Measurements from ENCODE around the gene THSD4.

THSD4 gene

GRCh38 chr15:71512682-71513006 lies 397.4 kb downstream of the THSD4 start:
- TF ChIP-seq CTCF (IDR thresholded peaks at IDR 0.05): no peak

- no peak for TF ChIP-seq CTCF (IDR thresholded peaks at IDR 0.05)
These were observed 400.3 kb downstream of the THSD4 start for GRCh38 chr15:71515375-71516186.

GRCh38 chr15:71517751-71518150 lies 402.5 kb downstream of the THSD4 start:
- TF ChIP-seq CTCF (IDR thresholded peaks at IDR 0.05): no peak

- TF ChIP-seq CTCF (IDR thresholded peaks at IDR 0.05): no peak
These were observed 403.4 kb downstream of the THSD4 start for GRCh38 chr15:71518661-71519060.

- TF ChIP-seq CTCF (IDR thresholded peaks at IDR 0.05): no peak
These were observed 411.0 kb downstream of the THSD4 start for GRCh38 chr15:71526060-71526820.

- TF ChIP-seq CTCF (IDR thresholded peaks at IDR 0.05): no peak
These were observed 414.1 kb downstream of the THSD4 start for GRCh38 chr15:71529361-71529760.

- no peak for TF ChIP-seq CTCF (IDR thresholded peaks at IDR 0.05)
These were observed 414.8 kb downstream of the THSD4 start for GRCh38 chr15:71530116-71530515.

Data from LNCAP (cell line).